ENCODE measurements around the gene SLC35F4.
"Not testable (repeated sequence)": the region's sequence is repeated elsewhere in the genome, so short reads cannot be mapped to it uniquely, and the experiment has no call there.

The SLC35F4 gene

GRCh38 chr14:57809808-57810207 is 56.1 kb downstream of the SLC35F4 start:
- DNase-seq = no peak

- no peak for DNase-seq
Measured at GRCh38 chr14:57797160-57797559, 68.7 kb downstream of the SLC35F4 start.

- peak in 1 of 56 donors; percentile 0 for DNase-seq
Measured at GRCh38 chr14:57796556-57796955, 69.3 kb downstream of the SLC35F4 start.

- DNase-seq = no peak
Measured at GRCh38 chr14:57785058-57785457, 80.8 kb downstream of the SLC35F4 start.

GRCh38 chr14:57771801-57772200 is 94.1 kb downstream of the SLC35F4 start:
- DNase-seq = no peak

DNA sequence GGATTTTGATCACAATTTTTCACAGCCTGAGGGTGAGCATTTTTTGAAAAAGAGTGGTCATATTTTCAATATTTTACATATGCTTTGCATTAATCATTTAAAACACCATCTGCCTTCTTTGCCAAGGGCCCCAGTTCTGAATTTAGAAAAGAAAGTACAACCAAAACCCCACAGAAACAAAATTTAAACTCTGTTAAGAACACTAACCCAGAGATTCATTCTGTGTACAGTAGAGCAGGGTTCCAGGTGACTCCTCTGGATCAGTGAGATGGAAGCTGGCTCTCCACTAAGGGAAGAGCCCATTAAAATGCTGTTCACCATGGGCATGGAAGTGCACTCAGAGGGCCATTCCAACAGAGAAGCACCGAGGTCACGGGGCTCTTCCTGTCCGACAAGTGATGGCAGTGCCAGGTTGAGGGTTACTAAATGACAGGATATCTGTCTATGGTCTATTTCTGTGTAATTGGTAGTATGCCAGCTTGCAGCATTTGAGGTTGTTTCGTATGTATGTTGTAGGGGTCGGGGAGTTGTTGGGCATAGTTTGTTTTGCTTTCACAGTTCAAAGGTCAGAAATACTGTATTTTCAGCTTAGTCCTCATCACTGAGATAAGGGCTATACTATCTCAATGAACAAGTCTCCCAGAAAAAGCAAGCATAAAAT is 95.9 kb downstream of the SLC35F4 start:
- DNase-seq = no peak

GRCh38 chr14:57761800-57762199 is 104.1 kb downstream of the SLC35F4 start:
- no peak for DNase-seq

DNA sequence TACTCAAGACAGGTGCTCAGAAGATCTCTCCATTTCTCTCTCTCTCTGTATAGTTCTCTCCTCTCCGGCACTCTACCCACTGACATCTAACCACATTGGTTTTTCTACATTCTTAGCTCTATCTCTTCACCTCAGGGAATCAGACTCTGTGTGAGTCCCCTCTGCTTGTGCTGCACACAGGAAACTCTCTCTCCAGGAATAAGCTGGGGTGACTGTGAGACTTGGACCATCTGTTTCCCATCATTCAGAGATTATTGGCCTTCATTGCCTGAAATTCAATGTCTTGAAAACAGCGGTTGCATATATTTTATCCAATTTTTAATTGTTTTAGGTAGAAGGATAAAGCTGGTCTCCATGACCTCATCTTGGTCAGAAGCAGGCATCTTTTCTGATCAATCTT is 105.0 kb downstream of the SLC35F4 start:
- DNase-seq = no peak

- DNase-seq = no peak
Measured at GRCh38 chr14:57755018-57755521, 110.8 kb downstream of the SLC35F4 start.

DNA sequence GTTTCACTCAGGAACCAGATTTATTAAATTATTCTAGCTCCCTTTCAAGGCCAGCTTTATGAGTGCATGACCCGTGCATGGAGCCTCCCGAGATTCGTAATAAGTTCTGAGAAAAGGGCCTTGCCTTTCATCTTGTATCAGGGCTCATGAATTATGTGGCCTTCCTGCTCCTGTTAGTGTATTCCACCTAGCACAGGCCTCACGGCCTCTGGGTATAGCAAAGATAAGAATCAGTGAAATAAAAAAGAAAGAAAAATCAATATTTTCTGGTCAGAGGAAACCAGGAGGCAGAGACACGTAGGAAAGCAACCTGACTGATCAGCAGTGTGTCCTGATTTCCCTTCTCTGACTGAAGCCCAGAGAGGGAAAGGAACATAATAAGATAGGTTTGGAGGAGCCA is 111.4 kb downstream of the SLC35F4 start:
- DNase-seq = no peak

DNA sequence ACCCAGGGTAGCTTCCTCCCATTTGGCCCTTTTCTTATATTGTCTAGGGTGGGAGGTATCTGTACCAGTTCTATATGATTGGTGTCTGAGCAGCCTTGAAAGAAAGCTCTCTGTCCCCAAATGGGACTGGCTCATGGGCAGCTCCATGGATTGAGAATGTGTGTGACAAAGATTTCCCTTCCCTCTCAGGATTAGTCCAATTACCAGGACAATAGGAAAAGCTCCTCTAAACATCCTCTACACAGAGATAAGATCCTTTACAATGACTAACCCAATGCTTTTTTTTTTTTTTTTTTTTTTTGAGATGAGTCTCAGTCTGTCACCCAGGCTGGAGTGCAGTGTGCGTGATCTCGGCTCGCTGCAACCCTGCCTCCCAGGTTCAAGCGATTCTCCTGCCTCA is 112.1 kb downstream of the SLC35F4 start:
- DNase-seq = no peak

- not testable (repeated sequence) for DNase-seq
Measured at GRCh38 chr14:57752142-57752695, 113.7 kb downstream of the SLC35F4 start.

GRCh38 chr14:57751400-57751799 is 114.5 kb downstream of the SLC35F4 start:
- no peak for DNase-seq

DNA sequence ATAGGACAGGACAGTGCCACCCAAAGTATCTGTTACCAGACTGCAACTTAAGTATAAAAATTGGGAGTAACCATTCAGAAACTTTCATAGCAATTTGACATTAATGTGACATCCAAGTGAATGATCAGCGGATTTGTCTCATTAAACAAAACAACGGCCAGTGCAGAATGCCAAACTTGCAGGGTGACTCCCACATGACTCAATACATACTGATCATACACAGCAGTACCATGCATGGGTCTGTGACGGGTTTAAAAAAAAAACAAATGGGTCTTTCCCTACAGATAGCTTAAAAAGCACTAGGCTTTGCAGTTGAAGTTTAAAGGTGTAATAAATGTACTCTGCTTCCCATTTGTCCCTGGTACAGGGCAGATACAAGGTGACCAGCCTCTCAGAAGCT is 116.6 kb downstream of the SLC35F4 start:
- DNase-seq = no peak

- DNase-seq = no peak
Measured at GRCh38 chr14:57748279-57748678, 117.6 kb downstream of the SLC35F4 start.

- DNase-seq = no peak
Measured at GRCh38 chr14:57747036-57747435, 118.9 kb downstream of the SLC35F4 start.

- DNase-seq = no peak
Measured at GRCh38 chr14:57746563-57746962, 119.3 kb downstream of the SLC35F4 start.

DNA sequence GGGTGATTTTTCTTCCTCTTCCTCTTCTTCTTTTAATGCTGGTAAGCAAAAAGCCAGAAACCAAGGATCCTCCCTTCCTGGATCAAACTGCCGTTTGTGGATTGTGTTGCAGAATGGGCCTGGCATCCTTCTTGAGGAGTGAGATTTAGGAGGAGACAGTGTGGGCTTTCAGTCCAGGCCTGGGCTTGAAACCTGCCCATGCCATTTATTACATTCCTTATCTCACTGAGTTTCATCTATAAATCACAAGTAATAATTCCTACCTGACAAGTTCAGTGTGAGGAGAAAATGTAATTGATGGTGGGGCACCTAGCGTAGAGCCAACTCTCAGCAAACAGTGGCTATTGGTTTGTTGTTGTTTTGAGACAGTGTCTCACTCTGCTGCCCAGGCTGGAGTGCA is 126.4 kb downstream of the SLC35F4 start:
- no peak for DNase-seq

- no peak for DNase-seq
Measured at GRCh38 chr14:57737598-57737997, 128.3 kb downstream of the SLC35F4 start.

DNA sequence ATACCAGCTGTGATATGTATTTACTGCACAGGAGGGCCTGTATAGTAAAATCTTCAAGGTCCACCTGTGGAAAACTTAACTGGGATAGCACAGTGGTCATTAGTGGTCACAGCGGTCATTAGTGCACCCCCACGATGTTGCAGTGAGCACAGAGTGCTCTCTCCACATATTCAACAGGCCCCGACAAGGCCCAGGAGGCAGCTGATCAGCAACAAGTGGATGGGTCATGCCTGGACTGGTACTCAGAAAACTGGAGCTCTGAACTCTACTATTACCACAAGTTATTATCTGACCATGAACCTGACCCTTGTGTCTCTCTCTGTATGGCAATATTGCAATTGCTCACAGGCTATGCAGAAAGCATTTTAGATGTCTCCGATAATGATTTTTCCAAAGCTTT is 129.5 kb downstream of the SLC35F4 start:
- no peak for DNase-seq

DNA sequence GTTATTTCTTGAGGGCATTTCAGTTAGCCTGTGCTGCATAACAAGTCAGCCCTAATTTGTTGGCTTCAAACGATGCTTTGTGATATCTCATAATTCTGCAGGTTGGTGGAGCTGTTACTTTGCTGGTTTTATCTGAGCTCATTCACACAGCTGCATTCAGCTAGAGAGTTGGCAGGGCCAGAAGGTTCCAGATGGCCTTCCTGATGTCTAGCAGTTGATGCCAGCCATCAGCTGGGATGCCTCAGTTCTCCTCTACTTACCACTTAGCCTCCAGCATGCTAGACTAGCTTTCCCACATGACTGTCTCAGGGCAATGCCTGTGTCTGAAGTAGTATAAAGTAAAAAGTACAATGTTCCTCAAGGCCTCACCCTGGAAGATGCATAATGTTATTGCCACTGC is 130.6 kb downstream of the SLC35F4 start:
- no peak for DNase-seq

DNA sequence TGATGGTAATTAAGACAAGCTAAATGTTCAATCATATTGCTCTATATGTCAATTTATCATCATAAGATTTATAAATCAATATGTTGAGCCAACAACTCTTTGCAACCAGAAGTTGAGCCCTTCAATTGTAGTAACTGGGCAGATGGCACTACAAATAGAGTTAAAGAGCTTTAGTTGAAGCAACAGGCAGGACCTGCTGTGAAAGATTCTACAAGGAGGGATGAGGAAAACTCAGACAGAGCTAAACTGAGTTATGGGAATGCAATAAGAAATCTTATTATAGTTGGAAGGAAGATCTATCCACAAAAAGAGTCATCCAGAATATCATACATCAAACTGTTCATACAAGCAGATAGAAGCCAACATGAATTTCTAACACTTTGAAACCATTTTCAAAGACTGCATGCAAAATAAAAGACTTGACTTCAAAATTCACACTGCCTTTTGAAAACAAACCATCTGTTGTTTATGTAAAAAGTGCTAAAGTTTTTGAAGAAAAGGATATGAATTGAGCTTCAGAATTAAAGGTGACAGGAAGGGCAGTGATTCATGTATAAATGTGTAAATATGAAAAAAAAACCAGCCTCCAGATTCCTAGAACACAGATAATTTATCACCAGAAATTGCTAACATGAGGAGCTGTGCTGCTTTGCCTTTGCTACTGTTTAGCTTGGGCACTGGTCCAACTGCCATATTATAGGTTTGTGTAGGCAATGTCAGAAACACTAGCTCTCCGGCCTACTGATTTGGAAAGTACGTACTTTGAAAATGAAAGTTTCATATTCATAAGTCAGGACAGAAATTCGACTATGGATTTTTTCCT is 133.2 kb downstream of the SLC35F4 start:
- peak in 4 of 56 donors; percentile 1 to 30 (median 6) for DNase-seq
